NCI-H460 (cell line): ENCODE data around the gene TTC9. TPM values are rescaled to one million over a fixed set of nuclear protein-coding genes. Genes with fewer than 3 reads are reported as not detected.

ENCODE experiments used
- DNase-seq: peaks from one replicate; pipeline ENCODE4 v3.0.0-alpha.2; 2016; ENCODE audit warnings: low read depth; ENCODE audit errors: extremely low read depth
- small RNA-seq, 2 experiments: library from RNA; depleted of rRNA; stranded (forward); fragments of <200 nt; gene quantifications; one replicate each; pipeline ENCODE3, GENCODE V24; 2014
- total RNA-seq: library from RNA; depleted of rRNA; stranded (reverse); fragments of >200 nt; shearing (Covaris generic); gene quantifications from 2 replicates; pipeline ENCODE4 v1.2.3, GENCODE V29; 2014; rRNA removed

Gene TTC9
- total RNA-seq, 1 experiment from 2014 or later = 0.67 TPM

GRCh38 chr14:70711451-70711850 lies 69.7 kb downstream of the TTC9 start:
- DNase-seq = no peak

DNA sequence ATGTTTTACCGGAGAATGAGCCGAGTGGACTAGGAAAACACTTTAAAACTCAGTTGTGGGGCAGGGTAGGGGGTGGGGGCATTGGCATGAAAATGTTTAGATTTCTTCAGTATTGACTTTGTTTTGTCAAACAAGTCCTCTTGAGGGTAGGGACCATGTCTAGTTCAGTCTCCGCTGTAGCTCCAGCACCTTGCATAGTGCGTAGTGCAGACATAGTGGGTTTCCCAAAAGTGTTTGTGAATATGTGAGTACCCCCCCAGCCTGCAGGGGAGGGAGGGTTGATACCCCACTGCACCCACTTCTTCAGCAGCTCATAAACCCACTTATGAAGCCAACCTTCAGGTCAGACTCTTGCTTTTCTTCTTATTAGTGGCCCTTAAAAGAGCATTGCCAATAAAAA lies 71.4 kb downstream of the TTC9 start:
- no peak for DNase-seq

DNA sequence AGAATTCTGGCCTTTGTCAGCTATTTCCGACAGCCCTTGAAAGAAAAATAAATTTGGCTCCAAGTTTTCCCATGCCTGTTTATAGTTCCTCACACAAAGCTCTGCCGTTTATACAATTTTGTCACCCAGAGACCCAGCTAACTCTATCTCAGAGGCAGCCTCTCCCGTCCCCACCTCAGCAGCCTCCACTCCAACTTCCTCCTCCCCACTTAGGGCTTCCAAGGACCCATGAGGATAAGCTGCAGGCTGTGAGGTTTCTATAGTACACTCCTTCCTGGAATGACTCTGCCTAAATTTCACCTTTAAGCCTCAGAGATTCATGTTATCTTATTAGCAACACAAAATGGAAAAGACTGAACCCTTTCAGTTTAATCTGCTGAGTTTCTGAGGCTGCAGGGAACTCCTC lies 71.8 kb downstream of the TTC9 start:
- no peak for DNase-seq

- peak; percentile 65 for DNase-seq
These were observed 72.4 kb downstream of the TTC9 start for GRCh38 chr14:70714055-70714550.

- no peak for DNase-seq
These were observed 74.8 kb downstream of the TTC9 start for GRCh38 chr14:70716483-70716882.

GRCh38 chr14:70716958-70717357 lies 75.2 kb downstream of the TTC9 start:
- DNase-seq = no peak

DNA sequence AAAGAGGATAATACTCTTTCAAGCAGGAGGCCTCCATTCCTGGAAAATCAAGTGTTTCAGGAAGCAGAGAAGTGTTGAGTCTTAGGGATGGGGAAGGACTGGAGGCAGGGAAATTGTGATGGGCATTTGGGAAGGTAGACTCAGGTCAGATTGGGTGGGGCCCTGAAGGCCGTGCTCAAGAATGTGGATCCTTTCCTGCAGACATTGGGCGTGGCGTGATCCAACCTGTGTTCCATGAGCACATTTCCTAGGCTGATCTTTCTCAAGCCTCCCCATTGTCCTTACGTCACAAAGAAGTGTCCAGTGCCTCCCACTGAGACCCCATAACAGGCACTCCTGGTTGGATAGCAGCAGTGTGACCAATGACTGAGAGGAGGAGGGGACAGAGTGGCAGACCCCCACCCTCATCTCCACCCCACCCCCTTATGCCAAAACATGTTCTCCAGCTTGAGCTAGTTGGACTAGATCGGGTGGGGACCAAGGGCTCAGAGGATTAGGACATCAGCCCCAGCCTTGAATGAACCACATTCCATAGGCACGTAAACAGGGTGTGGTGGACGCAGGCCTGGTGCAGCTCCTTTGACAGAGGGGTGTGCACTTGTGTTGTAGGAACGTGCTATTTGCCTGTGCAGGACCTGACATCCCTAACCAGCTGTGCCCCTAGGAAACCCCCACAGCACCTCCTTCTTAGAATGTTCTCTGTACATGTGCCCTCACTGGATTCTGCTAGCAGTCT lies 76.8 kb downstream of the TTC9 start:
- DNase-seq = no peak

DNA sequence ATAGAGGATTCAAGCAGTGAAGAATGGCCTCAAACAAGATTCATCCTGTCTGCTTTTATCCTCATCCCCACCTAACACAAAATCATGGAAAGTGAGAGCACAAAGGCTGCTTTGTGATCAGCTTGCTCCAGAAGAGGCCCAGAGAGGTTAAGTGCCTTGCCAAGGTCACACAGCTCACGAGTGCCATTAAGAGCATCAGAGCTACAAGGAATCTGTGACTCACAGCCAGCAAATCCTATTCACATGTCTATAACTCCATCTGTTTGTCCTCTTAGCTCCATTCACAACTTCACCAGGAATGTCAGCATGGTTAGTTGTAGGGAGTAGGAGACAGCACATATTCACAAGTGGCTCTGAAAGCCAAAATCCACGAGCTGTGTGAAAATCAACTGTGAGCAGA lies 79.8 kb downstream of the TTC9 start:
- no peak for DNase-seq

GRCh38 chr14:70722418-70722817 lies 80.7 kb downstream of the TTC9 start:
- no peak for DNase-seq

DNA sequence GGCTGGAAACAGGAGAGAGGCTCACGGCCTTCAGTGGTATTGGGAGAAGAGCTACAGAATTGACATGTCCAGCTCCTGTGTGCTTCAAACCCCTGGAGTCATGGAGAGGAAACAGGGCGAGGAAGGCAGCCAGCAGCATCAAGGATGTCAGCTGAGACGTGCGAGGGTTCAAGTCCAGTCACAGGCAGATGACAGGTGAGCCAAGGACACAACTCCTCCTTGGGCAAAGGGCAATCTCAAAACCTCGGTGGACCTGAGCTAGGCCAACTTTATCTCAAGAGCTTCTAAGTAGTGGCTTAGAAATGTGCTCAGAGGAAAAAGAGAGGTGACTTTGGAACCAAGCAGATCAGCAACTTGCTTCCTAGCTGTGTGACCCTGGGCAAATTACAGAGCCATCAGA lies 81.6 kb downstream of the TTC9 start:
- DNase-seq = no peak

DNA sequence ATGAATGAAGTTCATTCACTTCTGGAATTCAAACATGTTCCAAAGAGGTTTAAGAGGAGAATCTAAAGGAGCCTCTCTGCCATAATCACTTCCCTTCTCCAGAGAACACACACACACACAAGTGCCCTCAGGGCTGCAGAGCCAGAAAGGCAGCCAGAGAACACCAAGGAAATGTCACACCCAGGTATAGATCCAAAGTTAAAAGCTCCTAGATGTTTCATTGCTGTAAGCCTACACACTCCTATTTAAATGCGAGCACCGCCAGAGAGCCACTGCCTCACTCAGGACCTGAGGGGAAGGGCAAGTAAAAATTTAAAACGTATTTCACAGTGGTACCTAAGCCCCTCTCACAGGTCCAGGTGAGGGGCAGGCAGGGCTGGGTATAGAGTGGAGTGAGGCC lies 82.4 kb downstream of the TTC9 start:
- no peak for DNase-seq

- DNase-seq = no peak
These were observed 83.2 kb downstream of the TTC9 start for GRCh38 chr14:70724944-70725343.

Small RNAs within 50 kb of the gene (small RNA-seq; reads per million reads assigned to genes)
- gene RN7SL77P = 0 reads per million in 2 experiments

Other genes with a start within 250 kb of the TTC9 start
- gene SYNJ2BP, start 224.8 kb upstream of the TTC9 start, total RNA-seq = 16.8 and 21.0 TPM in 2 replicates
- gene ADAM21, start 189.7 kb upstream of the TTC9 start, total RNA-seq = 0.27 TPM in 1 of 2 replicates, not detected in the other
- gene ADAM20, start 106.9 kb upstream of the TTC9 start, total RNA-seq = 0.17 and 0.32 TPM in 2 replicates
- gene MED6, start 41.3 kb upstream of the TTC9 start, total RNA-seq = 42.7 and 51.4 TPM in 2 replicates
- gene MAP3K9, start 167.6 kb downstream of the TTC9 start, total RNA-seq = 0.55 and 0.84 TPM in 2 replicates